Loucy (cell line): ENCODE measurements around the gene ZNF768.

Experiments
- CTCF ChIP-seq: fragments of 200-600 bp; sonication (generic); conservative IDR thresholded peaks from 2 replicates; pipeline ENCODE4 v1.5.1; 2014; ENCODE audit warnings: mild to moderate bottlenecking, antibody characterized with exemption, low read length
- EZH2phosphoT487 ChIP-seq: fragments of 200-600 bp; IDR thresholded peaks from 2 replicates; pipeline ENCODE4 v1.6.1; 2018; ENCODE audit warnings: antibody characterized with exemption, mild to moderate bottlenecking, moderate library complexity, borderline replicate concordance

GRCh38 chr16:30562021-30562420 is 35.7 kb upstream of the ZNF768 start:
- TF ChIP-seq CTCF, result no peak
- no peak for TF ChIP-seq EZH2phosphoT487
